ENCODE results near the gene NOTCH4.

GRCh38 chr6:32167761-32168262, 56.1 kb downstream of the NOTCH4 start:
- peak; percentile 50 for TF ChIP-seq POLR2A (IDR thresholded peaks at IDR 0.05; ENCODE audit: low read length)
- peak; percentile 30 for TF ChIP-seq GATA1 (IDR thresholded peaks at IDR 0.05; ENCODE audit: low read depth, low read length)
